ENCODE measurements around the gene DYNC2H1. TPM values are rescaled to one million over a fixed set of nuclear protein-coding genes. Genes with fewer than 3 reads are reported as not detected.

Gene DYNC2H1
- total and polyA plus RNA-seq, 2 donors (not counting 1 experiment from before 2014, with no cell fraction given) = 20.1 to 65.9 TPM

DNA sequence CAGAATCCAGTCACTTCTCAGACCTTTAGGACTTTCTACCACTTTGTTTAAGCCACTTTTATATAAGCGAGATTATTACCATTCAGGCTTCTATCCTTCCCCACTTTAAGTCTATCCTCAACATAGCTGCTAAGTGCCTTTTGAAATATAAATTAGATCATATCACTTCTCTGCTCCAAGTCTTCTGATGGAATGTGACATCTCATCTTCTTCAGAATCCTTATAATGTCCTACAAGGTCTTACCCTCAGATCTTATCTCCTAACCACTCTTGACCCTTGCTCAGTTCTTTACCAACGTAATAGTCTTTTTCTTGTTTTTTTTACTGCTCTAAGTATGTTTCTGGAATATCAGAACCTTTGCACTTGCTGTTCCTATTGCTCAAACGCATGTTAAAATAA, 188.7 kb downstream of the DYNC2H1 start:
- Histone ChIP-seq H3K4me1 (ENCODE audit: control insufficient read depth, extremely low read depth, insufficient read depth, low read length) (no peaks in the 10 kb centered on the region), H3K36me3 (ENCODE audit: control insufficient read depth, insufficient read depth, low read length) (no peaks in the 10 kb centered on the region), H3K9me3 (ENCODE audit: control insufficient read depth, insufficient read depth, low read depth, low read length) (no peaks in the 10 kb centered on the region), H3K4me2 (ENCODE audit: extremely low read depth, insufficient read depth, low read length) (no peak overlapping the region), H3K27ac (ENCODE audit: insufficient read depth, low read length) (no peak overlapping the region), H4K20me1 (ENCODE audit: control insufficient read depth, extremely low read depth, insufficient read depth, low read length) (no peaks in the 10 kb centered on the region), H2AFZ (ENCODE audit: low read length) (no peak overlapping the region), H3K79me2 (ENCODE audit: control insufficient read depth, insufficient read depth, low read length) (no peaks in the 10 kb centered on the region), H3K9ac (ENCODE audit: insufficient read depth, low read length) (no peak overlapping the region), H3K4me3 (replicated peaks in 1 of 4; ENCODE audit: control extremely low read depth in 1 of 4, insufficient read depth in 1 of 4, low read depth in 3 of 4, low read length in 4 of 4) (no peak overlapping the region), H3K27me3 (ENCODE audit: control insufficient read depth, insufficient read depth, low read length) (no peaks in the 10 kb centered on the region)
- no peak for DNase-seq (ENCODE audit: low read depth in 2 of 2)
- TF ChIP-seq EZH2 (IDR thresholded peaks at IDR 0.05; ENCODE audit: low read length, missing control alignments) = no peak
- TF ChIP-seq, protein P1, sequence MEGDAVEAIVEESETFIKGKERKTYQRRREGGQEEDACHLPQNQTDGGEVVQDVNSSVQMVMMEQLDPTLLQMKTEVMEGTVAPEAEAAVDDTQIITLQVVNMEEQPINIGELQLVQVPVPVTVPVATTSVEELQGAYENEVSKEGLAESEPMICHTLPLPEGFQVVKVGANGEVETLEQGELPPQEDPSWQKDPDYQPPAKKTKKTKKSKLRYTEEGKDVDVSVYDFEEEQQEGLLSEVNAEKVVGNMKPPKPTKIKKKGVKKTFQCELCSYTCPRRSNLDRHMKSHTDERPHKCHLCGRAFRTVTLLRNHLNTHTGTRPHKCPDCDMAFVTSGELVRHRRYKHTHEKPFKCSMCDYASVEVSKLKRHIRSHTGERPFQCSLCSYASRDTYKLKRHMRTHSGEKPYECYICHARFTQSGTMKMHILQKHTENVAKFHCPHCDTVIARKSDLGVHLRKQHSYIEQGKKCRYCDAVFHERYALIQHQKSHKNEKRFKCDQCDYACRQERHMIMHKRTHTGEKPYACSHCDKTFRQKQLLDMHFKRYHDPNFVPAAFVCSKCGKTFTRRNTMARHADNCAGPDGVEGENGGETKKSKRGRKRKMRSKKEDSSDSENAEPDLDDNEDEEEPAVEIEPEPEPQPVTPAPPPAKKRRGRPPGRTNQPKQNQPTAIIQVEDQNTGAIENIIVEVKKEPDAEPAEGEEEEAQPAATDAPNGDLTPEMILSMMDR (conservative IDR thresholded peaks at IDR 0.05 in 1 of 2, IDR thresholded peaks at IDR 0.05 in 1 of 2; ENCODE audit: low read depth in 1 of 2, low read length in 2 of 2) = no peak

DNA sequence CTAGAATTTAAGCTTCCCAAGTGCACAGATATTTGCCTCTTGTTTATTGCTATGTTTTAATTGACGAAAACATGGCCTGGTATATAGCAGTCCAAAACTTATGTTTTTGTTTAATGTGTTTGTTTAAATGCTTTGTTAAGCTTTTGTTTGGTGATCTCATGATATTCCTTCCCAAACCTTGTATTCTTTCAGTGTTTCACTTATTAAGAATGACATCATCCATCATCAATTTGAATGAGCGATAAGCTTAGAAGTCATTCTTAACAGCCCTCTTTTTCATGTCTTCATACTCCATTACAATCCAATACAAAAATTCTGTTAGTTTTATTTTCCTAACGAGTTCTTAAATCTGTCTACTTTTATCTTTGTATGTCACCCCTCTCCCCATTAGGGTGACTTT, 206.0 kb downstream of the DYNC2H1 start:
- H3K9me3 ChIP-seq (ENCODE audit: control insufficient read depth, insufficient read depth, low read depth, low read length) = no peaks in the 10 kb centered on the region
- H2AFZ ChIP-seq (ENCODE audit: low read length) = no peak overlapping the region
- DNase-seq (ENCODE audit: low read depth in 2 of 2) = no peak
- no peaks in the 10 kb centered on the region for H3K79me2 ChIP-seq (ENCODE audit: control insufficient read depth, insufficient read depth, low read length)
- H3K4me2 ChIP-seq (ENCODE audit: extremely low read depth, insufficient read depth, low read length) = no peak overlapping the region
- TF ChIP-seq, protein P1 (conservative IDR thresholded peaks at IDR 0.05 in 1 of 2, IDR thresholded peaks at IDR 0.05 in 1 of 2; ENCODE audit: low read depth in 1 of 2, low read length in 2 of 2) = no peak
- no peak for TF ChIP-seq EZH2 (IDR thresholded peaks at IDR 0.05; ENCODE audit: low read length, missing control alignments)
- no peaks in the 10 kb centered on the region for H4K20me1 ChIP-seq (ENCODE audit: control insufficient read depth, extremely low read depth, insufficient read depth, low read length)
- no peak overlapping the region for H3K27ac ChIP-seq (ENCODE audit: insufficient read depth, low read length)
- no peak overlapping the region for H3K4me3 ChIP-seq (replicated peaks in 1 of 4; ENCODE audit: control extremely low read depth in 1 of 4, insufficient read depth in 1 of 4, low read depth in 3 of 4, low read length in 4 of 4)
- no peaks in the 10 kb centered on the region for H3K36me3 ChIP-seq (ENCODE audit: control insufficient read depth, insufficient read depth, low read length)
- H3K9ac ChIP-seq (ENCODE audit: insufficient read depth, low read length) = no peak overlapping the region
- no peaks in the 10 kb centered on the region for H3K27me3 ChIP-seq (ENCODE audit: control insufficient read depth, insufficient read depth, low read length)
- H3K4me1 ChIP-seq (ENCODE audit: control insufficient read depth, extremely low read depth, insufficient read depth, low read length) = no peaks in the 10 kb centered on the region

DNA sequence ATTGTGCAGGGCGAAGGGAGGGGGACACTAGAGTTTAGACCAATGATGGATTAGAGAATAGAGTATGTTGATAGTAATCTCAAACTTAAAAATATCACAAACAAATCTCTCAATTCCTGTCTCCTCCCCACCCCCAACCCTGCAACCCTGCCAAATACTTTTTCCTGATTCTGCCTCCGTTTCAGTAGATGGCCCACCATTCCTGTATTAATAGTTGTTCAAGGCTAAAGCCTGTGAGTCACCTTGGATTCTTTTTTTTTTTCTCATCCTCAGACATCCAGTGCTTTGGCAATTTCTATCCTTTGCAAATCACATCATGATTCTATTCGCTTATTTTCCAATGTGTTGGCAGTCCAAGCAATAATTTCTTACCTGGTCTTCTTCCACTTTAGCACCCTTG, 207.9 kb downstream of the DYNC2H1 start:
- peak in 1 of 2 donors; percentile 34 for DNase-seq (ENCODE audit: low read depth in 2 of 2)
- Histone ChIP-seq H2AFZ (ENCODE audit: low read length) (no peak overlapping the region), H3K9ac (ENCODE audit: insufficient read depth, low read length) (no peak overlapping the region), H4K20me1 (ENCODE audit: control insufficient read depth, extremely low read depth, insufficient read depth, low read length) (no peaks in the 10 kb centered on the region), H3K4me3 (replicated peaks in 1 of 4; ENCODE audit: control extremely low read depth in 1 of 4, insufficient read depth in 1 of 4, low read depth in 3 of 4, low read length in 4 of 4) (no peak overlapping the region), H3K4me1 (ENCODE audit: control insufficient read depth, extremely low read depth, insufficient read depth, low read length) (no peaks in the 10 kb centered on the region), H3K4me2 (ENCODE audit: extremely low read depth, insufficient read depth, low read length) (no peak overlapping the region), H3K9me3 (ENCODE audit: control insufficient read depth, insufficient read depth, low read depth, low read length) (no peaks in the 10 kb centered on the region), H3K36me3 (ENCODE audit: control insufficient read depth, insufficient read depth, low read length) (no peaks in the 10 kb centered on the region), H3K27ac (ENCODE audit: insufficient read depth, low read length) (no peak overlapping the region), H3K79me2 (ENCODE audit: control insufficient read depth, insufficient read depth, low read length) (no peaks in the 10 kb centered on the region), H3K27me3 (ENCODE audit: control insufficient read depth, insufficient read depth, low read length) (no peaks in the 10 kb centered on the region)
- no peak for TF ChIP-seq EZH2 (IDR thresholded peaks at IDR 0.05; ENCODE audit: low read length, missing control alignments)
- TF ChIP-seq, protein P1 (conservative IDR thresholded peaks at IDR 0.05 in 1 of 2, IDR thresholded peaks at IDR 0.05 in 1 of 2; ENCODE audit: low read depth in 1 of 2, low read length in 2 of 2) = no peak

Measured in fibroblast of lung (primary cell).